NCI-H146 treated with DMSO at 0.1 percent for 48 hours (cell line): ENCODE measurements around the gene GGTLC2.
"Not testable (repeated sequence)": the region's sequence is repeated elsewhere in the genome, so short reads cannot be mapped to it uniquely, and the experiment has no call there.

ENCODE experiments used
- DNase-seq: peaks from one replicate; lab custom pipeline; 2025; ENCODE audit not compliant: unreplicated experiment; lab: John Stamatoyannopoulos, UW

Gene GGTLC2

GRCh38 chr22:22644314-22644713, at the start of gene GGTLC2:
GGTLC2 (plus strand) TSS chr22:22644614; CDS start chr22:22646346, 1,732 bp downstream.
- DNase-seq: not testable (repeated sequence)

GRCh38 chr22:22595001-22595835, 49.2 kb upstream of the GGTLC2 start:
- DNase-seq: no peak

GRCh38 chr22:22598144-22598543, 46.3 kb upstream of the GGTLC2 start:
- DNase-seq: peak; percentile 15

GRCh38 chr22:22599248-22599647, 45.2 kb upstream of the GGTLC2 start:
- DNase-seq: no peak

GRCh38 chr22:22600531-22601261, 43.7 kb upstream of the GGTLC2 start:
- no peak for DNase-seq

GRCh38 chr22:22603470-22603947, 40.9 kb upstream of the GGTLC2 start:
- no peak for DNase-seq

GRCh38 chr22:22604326-22605073, 39.9 kb upstream of the GGTLC2 start:
- no peak for DNase-seq

- no peak for DNase-seq
These were observed 39.4 kb upstream of the GGTLC2 start for GRCh38 chr22:22605074-22605404.

- DNase-seq: not testable (repeated sequence)
These were observed 36.4 kb upstream of the GGTLC2 start for GRCh38 chr22:22608022-22608421.

- no peak for DNase-seq
These were observed 35.1 kb upstream of the GGTLC2 start for GRCh38 chr22:22609291-22609690.

- no peak for DNase-seq
These were observed 31.9 kb upstream of the GGTLC2 start for GRCh38 chr22:22612516-22612915.

- no peak for DNase-seq
These were observed 30.3 kb upstream of the GGTLC2 start for GRCh38 chr22:22614065-22614464.

- DNase-seq: no peak
These were observed 27.8 kb upstream of the GGTLC2 start for GRCh38 chr22:22616636-22617035.

- DNase-seq: no peak
These were observed 26.0 kb upstream of the GGTLC2 start for GRCh38 chr22:22618448-22618847.

GRCh38 chr22:22618923-22619322, 25.5 kb upstream of the GGTLC2 start:
- DNase-seq: no peak

GRCh38 chr22:22619765-22620414, 24.5 kb upstream of the GGTLC2 start:
- no peak for DNase-seq

- DNase-seq: not testable (repeated sequence)
These were observed 15.6 kb upstream of the GGTLC2 start for GRCh38 chr22:22628546-22629495.

- not testable (repeated sequence) for DNase-seq
These were observed 13.2 kb upstream of the GGTLC2 start for GRCh38 chr22:22631223-22631652.

- DNase-seq: not testable (repeated sequence)
These were observed 12.2 kb upstream of the GGTLC2 start for GRCh38 chr22:22632226-22632625.

- not testable (repeated sequence) for DNase-seq
These were observed 10.9 kb upstream of the GGTLC2 start for GRCh38 chr22:22633533-22633932.
